H1 (cell line): Measurements from ENCODE around the gene UBD. TPM values are rescaled to one million over a fixed set of nuclear protein-coding genes. Genes with fewer than 3 reads are reported as not detected.
A peak's percentile ranks its signal among the peaks of the same experiment; 100 is the strongest.

Source experiments
- CTCF ChIA-PET: fragments of 300-600 bp; sonication (Branson Sonifier 250); formaldehyde crosslinking; loops from one replicate; lab custom pipeline; 2021; ENCODE audit not compliant: partially characterized antibody; lab: Charles Lee
- POLR2A ChIA-PET: fragments of 300-600 bp; sonication (Branson Sonifier 250); formaldehyde crosslinking; loops from one replicate; lab custom pipeline; 2021; ENCODE audit warnings: inconsistent platforms; ENCODE audit not compliant: partially characterized antibody; lab: Charles Lee
- DNase-seq, 2 experiments: peaks; one replicate each; pipeline versions ENCODE4 v3.0.0 to v3.0.0-alpha.2; 2010 to 2022; ENCODE audit warnings: low spot score in 2 of 2, low read depth in 1 of 2, mixed read lengths in 1 of 2
- FAIRE-seq: peaks from 2 replicates; lab custom pipeline; 2011; peaks lifted over from hg19 to GRCh38; lab: Jason Lieb, UNC
- H2AFZ ChIP-seq: 2 replicates; pipeline ENCODE4 v1.8.1; 2012; ENCODE audit warnings: low read length, inconsistent platforms
- H2AK5ac ChIP-seq: 2 replicates; pipeline ENCODE4 v1.6.1; 2013; ENCODE audit warnings: low read depth, low read length
- H2BK120ac ChIP-seq: replicated peaks from 2 replicates; pipeline ENCODE3; 2013; ENCODE audit warnings: low read depth, low read length, inconsistent platforms
- H2BK12ac ChIP-seq: 2 replicates; pipeline ENCODE4 v1.6.1; 2013; ENCODE audit warnings: low read depth, low read length
- H2BK15ac ChIP-seq: 2 replicates; pipeline ENCODE4 v1.6.1; 2013; ENCODE audit warnings: low read length
- H2BK20ac ChIP-seq: 2 replicates; pipeline ENCODE4 v1.6.1; 2013; ENCODE audit warnings: low read length
- H2BK5ac ChIP-seq: 2 replicates; pipeline ENCODE4 v1.6.1; 2013; ENCODE audit warnings: low read depth, low read length
- H3K14ac ChIP-seq: 2 replicates; pipeline ENCODE4 v1.6.1; 2013; ENCODE audit warnings: inconsistent platforms; ENCODE audit not compliant: insufficient read length
- H3K18ac ChIP-seq: 2 replicates; pipeline ENCODE4 v1.6.1; 2013; ENCODE audit warnings: low read length; ENCODE audit errors: extremely low read depth
- H3K23ac ChIP-seq: 2 replicates; pipeline ENCODE4 v1.6.1; 2013; ENCODE audit warnings: inconsistent platforms; ENCODE audit not compliant: insufficient read length
- H3K23me2 ChIP-seq: 2 replicates; pipeline ENCODE4 v1.6.1; 2013; ENCODE audit warnings: low read depth, low read length
- H3K27ac ChIP-seq: 2 replicates; pipeline ENCODE4 v1.6.1; 2011; ENCODE audit warnings: low read depth, low read length, inconsistent platforms
- H3K27me3 ChIP-seq, 4 experiments: replicated peaks in 1 of 4; 1 replicate in 1 of 4; 2 replicates in 3 of 4; pipeline versions ENCODE4 v1.6.1 to v1.8.1; 2011 to 2013; ENCODE audit warnings: low read length in 3 of 4, mild to moderate bottlenecking in 3 of 4, inconsistent platforms in 2 of 4, mixed read lengths in 2 of 4, moderate library complexity in 1 of 4; ENCODE audit not compliant: control insufficient read depth in 3 of 4, insufficient read depth in 3 of 4; ENCODE audit errors: extremely low read depth in 1 of 4
- H3K36me3 ChIP-seq, 4 experiments: 2 replicates each; pipeline versions ENCODE4 v1.6.1 to v1.8.1; 2011 to 2013; ENCODE audit warnings: mild to moderate bottlenecking in 4 of 4, low read length in 3 of 4, moderate library complexity in 2 of 4, control low read depth in 1 of 4, inconsistent platforms in 1 of 4; ENCODE audit not compliant: insufficient read depth in 4 of 4, control insufficient read depth in 2 of 4
- H3K4ac ChIP-seq: replicated peaks from 2 replicates; pipeline ENCODE3; 2013; ENCODE audit warnings: low read length, low read depth, mixed read lengths, inconsistent platforms; ENCODE audit not compliant: insufficient read length
- H3K4me1 ChIP-seq, 4 experiments: replicated peaks in 1 of 4; 1 replicate in 1 of 4; 2 replicates in 3 of 4; pipeline versions ENCODE4 v1.6.1 to v1.8.1; 2011 to 2013; ENCODE audit warnings: low read length in 3 of 4, inconsistent platforms in 2 of 4, mixed read lengths in 1 of 4; ENCODE audit not compliant: insufficient read depth in 4 of 4, control insufficient read depth in 3 of 4
- H3K4me2 ChIP-seq, 2 experiments: 2 replicates each; pipeline versions ENCODE4 v1.6.1 to v1.8.1; 2011 to 2013; ENCODE audit warnings: low read depth in 2 of 2, low read length in 2 of 2, control low read depth in 1 of 2, inconsistent platforms in 1 of 2, mild to moderate bottlenecking in 1 of 2; ENCODE audit not compliant: insufficient read depth in 1 of 2
- H3K4me3 ChIP-seq, 4 experiments: fragments of 200-600, 300-600 bp in 1 of 4; sonication (generic), shearing (Covaris generic), sonication (Bioruptor Twin) in 1 of 4; 2 replicates each; pipeline versions ENCODE4 v1.5.1 to v1.8.1; 2011 to 2016; ENCODE audit warnings: low read length in 4 of 4, low read depth in 3 of 4, control low read depth in 2 of 4, inconsistent platforms in 2 of 4, mild to moderate bottlenecking in 2 of 4, mixed read lengths in 1 of 4, moderate library complexity in 1 of 4; ENCODE audit not compliant: insufficient read depth in 2 of 4; ENCODE audit errors: extremely low read depth in 1 of 4
- H3K56ac ChIP-seq: replicated peaks from 2 replicates; pipeline ENCODE3; 2013; ENCODE audit warnings: low read depth, mild to moderate bottlenecking, mixed read lengths, low read length, inconsistent platforms; ENCODE audit not compliant: insufficient read length
- H3K79me1 ChIP-seq: 2 replicates; pipeline ENCODE4 v1.6.1; 2013; ENCODE audit warnings: low read depth, low read length, control low read depth
- H3K79me2 ChIP-seq, 2 experiments: 2 replicates each; pipeline versions ENCODE4 v1.6.1 to v1.8.1; 2012 to 2013; ENCODE audit warnings: low read length in 2 of 2, mild to moderate bottlenecking in 2 of 2, inconsistent platforms in 1 of 2; ENCODE audit not compliant: insufficient read depth in 2 of 2, control insufficient read depth in 1 of 2
- H3K9ac ChIP-seq, 4 experiments: replicated peaks in 1 of 4; 1 replicate in 1 of 4; 2 replicates in 3 of 4; pipeline versions ENCODE4 v1.6.1 to v1.8.1; 2011 to 2013; ENCODE audit warnings: low read depth in 3 of 4, low read length in 3 of 4, control low read depth in 2 of 4, mild to moderate bottlenecking in 2 of 4, moderate library complexity in 2 of 4, inconsistent platforms in 1 of 4; ENCODE audit errors: extremely low read depth in 1 of 4
- H3K9me3 ChIP-seq, 2 experiments: 2 replicates each; pipeline versions ENCODE4 v1.6.1 to v1.8.1; 2012 to 2013; ENCODE audit warnings: mild to moderate bottlenecking in 2 of 2, moderate library complexity in 2 of 2, control low read depth in 1 of 2, inconsistent platforms in 1 of 2, low read depth in 1 of 2, low read length in 1 of 2, mixed read lengths in 1 of 2; ENCODE audit not compliant: insufficient read depth in 2 of 2
- H4K20me1 ChIP-seq, 2 experiments: replicated peaks in 1 of 2; 2 replicates each; pipeline versions ENCODE3 to v1.8.1; 2011 to 2013; ENCODE audit warnings: inconsistent platforms in 2 of 2, low read length in 2 of 2, mild to moderate bottlenecking in 1 of 2; ENCODE audit not compliant: insufficient read depth in 2 of 2, control insufficient read depth in 1 of 2
- H4K5ac ChIP-seq: 2 replicates; pipeline ENCODE4 v1.6.1; 2013; ENCODE audit warnings: low read length, low read depth, mixed read lengths, inconsistent platforms; ENCODE audit not compliant: insufficient read length
- H4K8ac ChIP-seq: 2 replicates; pipeline ENCODE4 v1.8.0; 2013; ENCODE audit warnings: mild to moderate bottlenecking, moderate library complexity, low read length, inconsistent platforms; ENCODE audit not compliant: insufficient read depth; ENCODE audit errors: extremely low read depth
- H4K91ac ChIP-seq: replicated peaks from 2 replicates; pipeline ENCODE3; 2013; ENCODE audit warnings: low read length, mixed read lengths, inconsistent platforms; ENCODE audit not compliant: insufficient read length
- BRCA1 ChIP-seq: IDR thresholded peaks from 2 replicates; pipeline ENCODE4 v1.6.1; 2012; ENCODE audit warnings: low read depth, low read length, improper control_type of control experiment
- CHD2 ChIP-seq: IDR thresholded peaks from 2 replicates; pipeline ENCODE4 v1.6.1; 2012; ENCODE audit warnings: low read length, improper control_type of control experiment
- POU5F1 ChIP-seq: IDR thresholded peaks from 2 replicates; pipeline ENCODE4 v1.6.1; 2011; ENCODE audit warnings: low read depth, mild to moderate bottlenecking, low read length, moderate library complexity
- SIRT6 ChIP-seq: IDR thresholded peaks from one replicate; pipeline ENCODE4 v1.7.1; 2012; ENCODE audit warnings: low read length, inconsistent platforms
- SP4 ChIP-seq: IDR thresholded peaks from 2 replicates; pipeline ENCODE4 v1.6.1; 2012; ENCODE audit warnings: low read length, inconsistent platforms
- TBP ChIP-seq: IDR thresholded peaks from 2 replicates; pipeline ENCODE4 v1.6.1; 2011; ENCODE audit warnings: low read depth, low read length, improper control_type of control experiment
- WGBS, 2 experiments: shearing (Covaris generic) in 1 of 2; methylation state at CpG; one replicate each; pipeline versions ENCODE4 v1.1.6 to v1.1.7; 2013 to 2015; ENCODE audit warnings: low lambda C conversion rate in 2 of 2, mixed read lengths in 2 of 2, inconsistent platforms in 1 of 2, low coverage in 1 of 2, missing lambda C conversion rate in 1 of 2; ENCODE audit not compliant: insufficient replicate concordance in 2 of 2, insufficient coverage in 1 of 2, insufficient read length in 1 of 2; ENCODE audit errors: extremely low coverage in 1 of 2, missing lambda C conversion rate in 1 of 2; 5-methylcytosine and 5-hydroxymethylcytosine counted together
- polyA plus RNA-seq, 7 experiments: library from polyadenylated mRNA; depleted of rRNA in 3 of 7; stranded (reverse) in 5 of 7; unstranded in 2 of 7; fragments of >200 nt in 5 of 7; fragments of 200-250 nt in 2 of 7; gene quantifications; 1 replicate in 5 of 7; 2 replicates in 1 of 7; 4 replicates in 1 of 7; pipeline versions ENCODE4 v1.2.1 to v1.2.3, GENCODE V29; 2011 to 2013; ENCODE audit warnings: missing spikeins in 2 of 7, mixed read lengths in 2 of 7
- total RNA-seq: library from RNA; stranded (reverse); fragmentation: NEBNext Ultra II Directional; extraction: Animal tissue kit (Norgen Biotek cat#: 25700); gene quantifications from 2 replicates; pipeline ENCODE4 v1.2.1, GENCODE V29; 2021

The UBD gene
- total and polyA plus RNA-seq, 2 of the 8 experiments (the other 6 are each of a cell fraction or from before 2014, with no cell fraction given) = 0.23 TPM; not detected in 1

- Histone ChIP-seq H3K18ac (no peak overlapping the region), H3K36me3 (no peaks in the 10 kb centered on the region), H3K9ac (no peak overlapping the region), H3K23ac (no peak overlapping the region), H4K8ac (no peak overlapping the region), H2BK12ac (no peak overlapping the region), H3K27ac (no peak overlapping the region), H4K20me1 (no peaks in the 10 kb centered on the region), H3K79me1 (no peaks in the 10 kb centered on the region), H2AK5ac (no peak overlapping the region), H2BK15ac (no peak overlapping the region), H3K9me3 (no peaks in the 10 kb centered on the region), H3K4me2 (no peak overlapping the region), H4K91ac (no peak overlapping the region), H3K23me2 (no peaks in the 10 kb centered on the region), H3K56ac (no peak overlapping the region), H2BK20ac (no peak overlapping the region), H3K14ac (no peak overlapping the region), H3K79me2 (no peaks in the 10 kb centered on the region), H2BK120ac (no peak overlapping the region), H4K5ac (no peak overlapping the region), H3K4me1 (peaks cover 0 to 2% (median 0%) of the 10 kb centered on the region in 4 experiments; a peak in 1 of 7 replicates), H3K27me3 (no peaks in the 10 kb centered on the region; a peak in 1 of 7 replicates), H2AFZ (no peak overlapping the region), H3K4ac (no peak overlapping the region), H3K4me3 (no peak overlapping the region), H2BK5ac (no peak overlapping the region)
- DNase-seq = peak in 1 of 2 experiments; percentile 4
- no peak for TF ChIP-seq SP4
- no peak for TF ChIP-seq POU5F1
- no peak for TF ChIP-seq TBP
- TF ChIP-seq SIRT6 = no peak
- no peak for TF ChIP-seq CHD2
- TF ChIP-seq BRCA1 = no peak
- FAIRE-seq = no peak
- CTCF ChIA-PET = interaction anchor here (1.6 to 2.4 kb wide), 2 partner anchors 14 to 19 kb away, joined by 5 to 8 read pairs; no protein-coding TSS in a partner anchor
- 82% methylated on average over 3 of the region's 3 CpGs; no CpG with 5 or more reads in 1 of the 2 experiments for WGBS, 2 experiments
- POLR2A ChIA-PET = no interaction called here
Observed at GRCh38 chr6:29529956-29530355, 29.6 kb downstream of the UBD start.
